Measurements from ENCODE around the gene PREB. TPM values are rescaled to one million over a fixed set of nuclear protein-coding genes. Genes with fewer than 3 reads are reported as not detected.

PREB gene
- total and polyA plus RNA-seq, 2 of the 13 experiments (the other 11 are each of a cell fraction or from before 2014, with no cell fraction given) = 112 to 192 TPM

- TF ChIP-seq, protein P1, sequence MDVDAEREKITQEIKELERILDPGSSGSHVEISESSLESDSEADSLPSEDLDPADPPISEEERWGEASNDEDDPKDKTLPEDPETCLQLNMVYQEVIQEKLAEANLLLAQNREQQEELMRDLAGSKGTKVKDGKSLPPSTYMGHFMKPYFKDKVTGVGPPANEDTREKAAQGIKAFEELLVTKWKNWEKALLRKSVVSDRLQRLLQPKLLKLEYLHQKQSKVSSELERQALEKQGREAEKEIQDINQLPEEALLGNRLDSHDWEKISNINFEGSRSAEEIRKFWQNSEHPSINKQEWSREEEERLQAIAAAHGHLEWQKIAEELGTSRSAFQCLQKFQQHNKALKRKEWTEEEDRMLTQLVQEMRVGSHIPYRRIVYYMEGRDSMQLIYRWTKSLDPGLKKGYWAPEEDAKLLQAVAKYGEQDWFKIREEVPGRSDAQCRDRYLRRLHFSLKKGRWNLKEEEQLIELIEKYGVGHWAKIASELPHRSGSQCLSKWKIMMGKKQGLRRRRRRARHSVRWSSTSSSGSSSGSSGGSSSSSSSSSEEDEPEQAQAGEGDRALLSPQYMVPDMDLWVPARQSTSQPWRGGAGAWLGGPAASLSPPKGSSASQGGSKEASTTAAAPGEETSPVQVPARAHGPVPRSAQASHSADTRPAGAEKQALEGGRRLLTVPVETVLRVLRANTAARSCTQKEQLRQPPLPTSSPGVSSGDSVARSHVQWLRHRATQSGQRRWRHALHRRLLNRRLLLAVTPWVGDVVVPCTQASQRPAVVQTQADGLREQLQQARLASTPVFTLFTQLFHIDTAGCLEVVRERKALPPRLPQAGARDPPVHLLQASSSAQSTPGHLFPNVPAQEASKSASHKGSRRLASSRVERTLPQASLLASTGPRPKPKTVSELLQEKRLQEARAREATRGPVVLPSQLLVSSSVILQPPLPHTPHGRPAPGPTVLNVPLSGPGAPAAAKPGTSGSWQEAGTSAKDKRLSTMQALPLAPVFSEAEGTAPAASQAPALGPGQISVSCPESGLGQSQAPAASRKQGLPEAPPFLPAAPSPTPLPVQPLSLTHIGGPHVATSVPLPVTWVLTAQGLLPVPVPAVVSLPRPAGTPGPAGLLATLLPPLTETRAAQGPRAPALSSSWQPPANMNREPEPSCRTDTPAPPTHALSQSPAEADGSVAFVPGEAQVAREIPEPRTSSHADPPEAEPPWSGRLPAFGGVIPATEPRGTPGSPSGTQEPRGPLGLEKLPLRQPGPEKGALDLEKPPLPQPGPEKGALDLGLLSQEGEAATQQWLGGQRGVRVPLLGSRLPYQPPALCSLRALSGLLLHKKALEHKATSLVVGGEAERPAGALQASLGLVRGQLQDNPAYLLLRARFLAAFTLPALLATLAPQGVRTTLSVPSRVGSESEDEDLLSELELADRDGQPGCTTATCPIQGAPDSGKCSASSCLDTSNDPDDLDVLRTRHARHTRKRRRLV (CRISPR knock-in tag; IDR thresholded peaks at IDR 0.05) = 0 out of 2 replicates have a peak, but pooled peaks have one; percentile 12
- TF ChIP-seq ZC3H13 (CRISPR knock-in tag; IDR thresholded peaks at IDR 0.05) (peak; percentile 12; the same call in 1 of the 2 replicates), MIER3 (CRISPR knock-in tag; IDR thresholded peaks at IDR 0.05; ENCODE audit: borderline replicate concordance) (0 out of 2 replicates have a peak, but pooled peaks have one; percentile 29), ZMYM2 (CRISPR knock-in tag; IDR thresholded peaks at IDR 0.05) (peak; percentile 64), NFKBIZ (CRISPR knock-in tag; IDR thresholded peaks at IDR 0.05) (no peak), PCBP2 (optimal IDR thresholded peaks at IDR 0.05; ENCODE audit: low read depth, low read length, poor library complexity, severe bottlenecking) (no peak), ARNTL (CRISPR knock-in tag; IDR thresholded peaks at IDR 0.05) (0 out of 2 replicates have a peak, but pooled peaks have one; percentile 17), NFYB (CRISPR knock-in tag; IDR thresholded peaks at IDR 0.05) (0 out of 2 replicates have a peak, but pooled peaks have one; percentile 2), SP1 (IDR thresholded peaks at IDR 0.05) (no peak), SP1 (CRISPR knock-in tag; IDR thresholded peaks at IDR 0.05) (0 out of 2 replicates have a peak, but pooled peaks have one; percentile 68), SAP130 (CRISPR knock-in tag; IDR thresholded peaks at IDR 0.05; ENCODE audit: low read depth) (peak; percentile 6; the same call in 1 of the 2 replicates), BRCA1 (CRISPR knock-in tag; IDR thresholded peaks at IDR 0.05) (no peak), ZNF605 (CRISPR knock-in tag; IDR thresholded peaks at IDR 0.05) (0 out of 2 replicates have a peak, but pooled peaks have one; percentile 70), ZNF343 (CRISPR knock-in tag; IDR thresholded peaks at IDR 0.05) (peak; percentile 81; the same call in 1 of the 2 replicates), IRX3 (CRISPR knock-in tag; IDR thresholded peaks at IDR 0.05; ENCODE audit: borderline replicate concordance, low read depth) (peak; percentile 64; the same call in 1 of the 2 replicates), ZNF644 (CRISPR knock-in tag; IDR thresholded peaks at IDR 0.05; ENCODE audit: low read depth) (peak; percentile 64)
- TF ChIP-seq, protein P2, sequence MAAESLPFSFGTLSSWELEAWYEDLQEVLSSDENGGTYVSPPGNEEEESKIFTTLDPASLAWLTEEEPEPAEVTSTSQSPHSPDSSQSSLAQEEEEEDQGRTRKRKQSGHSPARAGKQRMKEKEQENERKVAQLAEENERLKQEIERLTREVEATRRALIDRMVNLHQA (CRISPR knock-in tag; IDR thresholded peaks at IDR 0.05) = no peak
- TF ChIP-seq, protein P3, sequence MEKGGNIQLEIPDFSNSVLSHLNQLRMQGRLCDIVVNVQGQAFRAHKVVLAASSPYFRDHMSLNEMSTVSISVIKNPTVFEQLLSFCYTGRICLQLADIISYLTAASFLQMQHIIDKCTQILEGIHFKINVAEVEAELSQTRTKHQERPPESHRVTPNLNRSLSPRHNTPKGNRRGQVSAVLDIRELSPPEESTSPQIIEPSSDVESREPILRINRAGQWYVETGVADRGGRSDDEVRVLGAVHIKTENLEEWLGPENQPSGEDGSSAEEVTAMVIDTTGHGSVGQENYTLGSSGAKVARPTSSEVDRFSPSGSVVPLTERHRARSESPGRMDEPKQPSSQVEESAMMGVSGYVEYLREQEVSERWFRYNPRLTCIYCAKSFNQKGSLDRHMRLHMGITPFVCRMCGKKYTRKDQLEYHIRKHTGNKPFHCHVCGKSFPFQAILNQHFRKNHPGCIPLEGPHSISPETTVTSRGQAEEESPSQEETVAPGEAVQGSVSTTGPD (CRISPR knock-in tag; IDR thresholded peaks at IDR 0.05) = no peak
- TF ChIP-seq, protein P4, sequence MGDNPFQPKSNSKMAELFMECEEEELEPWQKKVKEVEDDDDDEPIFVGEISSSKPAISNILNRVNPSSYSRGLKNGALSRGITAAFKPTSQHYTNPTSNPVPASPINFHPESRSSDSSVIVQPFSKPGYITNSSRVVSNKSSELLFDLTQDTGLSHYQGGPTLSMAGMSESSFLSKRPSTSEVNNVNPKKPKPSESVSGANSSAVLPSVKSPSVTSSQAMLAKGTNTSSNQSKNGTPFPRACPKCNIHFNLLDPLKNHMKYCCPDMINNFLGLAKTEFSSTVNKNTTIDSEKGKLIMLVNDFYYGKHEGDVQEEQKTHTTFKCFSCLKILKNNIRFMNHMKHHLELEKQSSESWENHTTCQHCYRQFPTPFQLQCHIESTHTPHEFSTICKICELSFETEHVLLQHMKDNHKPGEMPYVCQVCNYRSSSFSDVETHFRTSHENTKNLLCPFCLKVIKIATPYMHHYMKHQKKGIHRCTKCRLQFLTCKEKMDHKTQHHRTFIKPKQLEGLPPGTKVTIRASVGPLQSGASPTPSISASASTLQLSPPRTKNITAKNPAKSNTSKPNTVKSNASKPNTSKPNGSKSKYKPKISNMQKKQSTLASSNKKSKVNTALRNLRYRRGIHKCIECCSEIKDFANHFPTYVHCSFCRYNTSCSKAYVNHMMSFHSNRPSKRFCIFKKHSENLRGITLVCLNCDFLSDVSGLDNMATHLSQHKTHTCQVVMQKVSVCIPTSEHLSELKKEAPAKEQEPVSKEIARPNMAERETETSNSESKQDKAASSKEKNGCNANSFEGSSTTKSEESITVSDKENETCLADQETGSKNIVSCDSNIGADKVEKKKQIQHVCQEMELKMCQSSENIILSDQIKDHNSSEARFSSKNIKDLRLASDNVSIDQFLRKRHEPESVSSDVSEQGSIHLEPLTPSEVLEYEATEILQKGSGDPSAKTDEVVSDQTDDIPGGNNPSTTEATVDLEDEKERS (CRISPR knock-in tag; IDR thresholded peaks at IDR 0.05) = 0 out of 2 replicates have a peak, but pooled peaks have one; percentile 11
These were observed 493 bp upstream of the PREB start (continued) for GRCh38 chr2:27134781-27135477.

Data from HepG2 (cell line).